Right ventricle myocardium superior (tissue), 1 donor: Measurements from ENCODE around the gene MAGEB1. TPM values are rescaled to one million over a fixed set of nuclear protein-coding genes. Genes with fewer than 3 reads are reported as not detected.

Experiments
- ATAC-seq: fragments of 200-7000 bp; cut with Tn5 transposase; one replicate; pipeline ENCODE4 v1.9.1; 2020; ENCODE audit warnings: mild to moderate bottlenecking; ENCODE audit not compliant: poor library complexity
- DNase-seq: peaks from one replicate; pipeline ENCODE4 v3.0.0-alpha.2; 2020
- intact Hi-C: fragments of 100-400 bp; cut with DNase I; formaldehyde crosslinking; loops from one replicate; pipeline ENCODE4 v1.11.2; 2022
- total RNA-seq: library from RNA; stranded (reverse); fragmentation: NEBNext Ultra II Directional; extraction: Animal tissue kit (Norgen Biotek cat#: 25700); gene quantifications from one replicate; pipeline ENCODE4 v1.2.1, GENCODE V29; 2021
- donor health status: DM: no; HTN: yes; CAD: no; lungs with severe emphysema.

MAGEB1 gene
- total RNA-seq, 1 donor from 2014 or later, result not detected

GRCh38 chrX:30282527-30282926 is 35.6 kb downstream of the MAGEB1 start:
- ATAC-seq, result no peak
- DNase-seq, result no peak
- intact Hi-C loops, result no loop called here

GRCh38 chrX:30283456-30284200 is 36.7 kb downstream of the MAGEB1 start:
- DNase-seq (no peak), ATAC-seq (no peak)
- intact Hi-C loops, result no loop called here

- DNase-seq (no peak), ATAC-seq (no peak)
- intact Hi-C loops, result no loop called here
Observed at GRCh38 chrX:30296408-30297254, 49.7 kb downstream of the MAGEB1 start.

GRCh38 chrX:30301208-30301607 is 54.3 kb downstream of the MAGEB1 start:
- ATAC-seq (no peak), DNase-seq (no peak)
- intact Hi-C loops, result no loop called here

Other genes with a start within 250 kb of the MAGEB1 start
- gene MAGEB2, start 31.6 kb upstream of the MAGEB1 start, total RNA-seq, result not detected
- not detected for gene MAGEB3, start 16.5 kb upstream of the MAGEB1 start, total RNA-seq
- gene MAGEB4, start 5.1 kb upstream of the MAGEB1 start, total RNA-seq, result not detected
- gene NR0B1, start 62.2 kb downstream of the MAGEB1 start, total RNA-seq, result not detected